Measurements from ENCODE around the gene DUOX2.
"Not testable (repeated sequence)": the region's sequence is repeated elsewhere in the genome, so short reads cannot be mapped to it uniquely, and the experiment has no call there.

DNA sequence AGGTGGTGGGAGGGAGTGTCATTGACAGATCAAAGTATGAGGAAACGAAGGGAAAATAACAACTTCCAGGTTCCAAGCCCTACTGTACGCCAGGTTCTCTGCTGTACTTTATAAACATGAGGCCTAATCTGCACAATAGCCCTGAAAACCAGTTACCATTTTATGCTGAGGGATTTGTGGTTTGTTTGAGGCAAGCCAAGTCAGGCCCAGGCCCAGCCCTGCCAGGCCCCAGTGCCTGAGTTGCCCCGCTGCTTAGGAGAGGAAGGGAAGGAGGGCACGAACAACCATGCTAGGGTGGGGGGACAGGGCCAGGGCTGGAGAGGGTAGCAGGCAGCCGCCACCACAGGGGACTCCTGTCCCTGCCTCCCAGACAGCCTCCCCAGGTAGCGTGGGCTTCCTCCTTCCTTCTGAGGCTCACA, 44.0 kb downstream of the DUOX2 start:
- TF ChIP-seq, protein P1, sequence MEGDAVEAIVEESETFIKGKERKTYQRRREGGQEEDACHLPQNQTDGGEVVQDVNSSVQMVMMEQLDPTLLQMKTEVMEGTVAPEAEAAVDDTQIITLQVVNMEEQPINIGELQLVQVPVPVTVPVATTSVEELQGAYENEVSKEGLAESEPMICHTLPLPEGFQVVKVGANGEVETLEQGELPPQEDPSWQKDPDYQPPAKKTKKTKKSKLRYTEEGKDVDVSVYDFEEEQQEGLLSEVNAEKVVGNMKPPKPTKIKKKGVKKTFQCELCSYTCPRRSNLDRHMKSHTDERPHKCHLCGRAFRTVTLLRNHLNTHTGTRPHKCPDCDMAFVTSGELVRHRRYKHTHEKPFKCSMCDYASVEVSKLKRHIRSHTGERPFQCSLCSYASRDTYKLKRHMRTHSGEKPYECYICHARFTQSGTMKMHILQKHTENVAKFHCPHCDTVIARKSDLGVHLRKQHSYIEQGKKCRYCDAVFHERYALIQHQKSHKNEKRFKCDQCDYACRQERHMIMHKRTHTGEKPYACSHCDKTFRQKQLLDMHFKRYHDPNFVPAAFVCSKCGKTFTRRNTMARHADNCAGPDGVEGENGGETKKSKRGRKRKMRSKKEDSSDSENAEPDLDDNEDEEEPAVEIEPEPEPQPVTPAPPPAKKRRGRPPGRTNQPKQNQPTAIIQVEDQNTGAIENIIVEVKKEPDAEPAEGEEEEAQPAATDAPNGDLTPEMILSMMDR (IDR thresholded peaks at IDR 0.05; ENCODE audit: poor library complexity, severe bottlenecking), result not testable (repeated sequence)
- TF ChIP-seq EP300 (conservative IDR thresholded peaks at IDR 0.05; ENCODE audit: poor library complexity, severe bottlenecking); POLR2AphosphoS5 (IDR thresholded peaks at IDR 0.05); EZH2 (IDR thresholded peaks at IDR 0.05; ENCODE audit: borderline replicate concordance, insufficient read depth, low read length, poor library complexity, severe bottlenecking); RAD21 (conservative IDR thresholded peaks at IDR 0.05); TAF1 (IDR thresholded peaks at IDR 0.05; ENCODE audit: low read depth); MXI1 (conservative IDR thresholded peaks at IDR 0.05; ENCODE audit: poor library complexity, severe bottlenecking): not testable (repeated sequence)
